Mesothelial cell of epicardium (in vitro differentiated cells): Measurements from ENCODE around the gene USP54. TPM values are rescaled to one million over a fixed set of nuclear protein-coding genes. Genes with fewer than 3 reads are reported as not detected.

Source experiments
- DNase-seq, 2 experiments: peaks; one replicate each; pipeline ENCODE4 v3.0.0; 2021; ENCODE audit warnings: low spot score in 2 of 2; ENCODE audit not compliant: unreplicated experiment in 2 of 2
- H3K27ac Mint-ChIP-seq: 2 replicates; pipeline ENCODE4 v1.8.0; 2021; ENCODE audit warnings: mixed read lengths
- H3K27me3 Mint-ChIP-seq: 2 replicates; pipeline ENCODE4 v1.8.0; 2021; ENCODE audit warnings: low read depth, mixed read lengths
- H3K36me3 Mint-ChIP-seq: 2 replicates; pipeline ENCODE4 v1.8.0; 2021; ENCODE audit warnings: mixed read lengths
- H3K4me1 Mint-ChIP-seq: 2 replicates; pipeline ENCODE4 v1.8.0; 2021; ENCODE audit warnings: mixed read lengths
- H3K4me3 Mint-ChIP-seq: 2 replicates; pipeline ENCODE4 v1.8.0; 2021; ENCODE audit warnings: mild to moderate bottlenecking, moderate library complexity, mixed read lengths
- H3K9me3 Mint-ChIP-seq: 2 replicates; pipeline ENCODE4 v1.8.0; 2021; ENCODE audit warnings: mixed read lengths
- total RNA-seq: library from RNA; stranded (reverse); gene quantifications from 3 replicates; pipeline ENCODE4 v1.2.1, GENCODE V29; 2021
- TF ChIP-seq, protein P1 (sequence below): fragments of 200-600 bp; sonication (generic); IDR thresholded peaks from one replicate; pipeline ENCODE4 v1.5.0; 2021; ENCODE audit warnings: antibody characterized with exemption; ENCODE audit not compliant: unreplicated experiment

USP54 gene
- total RNA-seq, 1 donor from 2014 or later = 26.7 TPM

DNA sequence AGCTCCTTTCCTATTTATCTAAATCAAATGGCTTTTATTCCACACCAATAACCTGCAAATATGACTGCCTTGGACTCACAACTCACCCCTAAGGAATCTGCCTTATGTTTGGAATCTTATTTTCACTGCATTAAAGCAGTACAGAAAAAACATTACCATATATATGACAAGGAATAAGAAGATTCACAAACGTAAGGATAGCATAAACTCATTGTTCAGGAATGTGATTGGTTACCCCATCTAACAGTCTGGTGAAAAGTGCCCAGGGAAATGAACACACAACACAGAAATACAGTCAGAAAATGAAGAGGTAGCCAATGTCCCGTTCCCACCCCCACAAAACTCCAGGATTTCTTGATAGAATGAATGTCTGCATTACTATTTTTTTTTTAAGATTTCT lies 97.4 kb downstream of the USP54 start:
- TF ChIP-seq, protein P1, sequence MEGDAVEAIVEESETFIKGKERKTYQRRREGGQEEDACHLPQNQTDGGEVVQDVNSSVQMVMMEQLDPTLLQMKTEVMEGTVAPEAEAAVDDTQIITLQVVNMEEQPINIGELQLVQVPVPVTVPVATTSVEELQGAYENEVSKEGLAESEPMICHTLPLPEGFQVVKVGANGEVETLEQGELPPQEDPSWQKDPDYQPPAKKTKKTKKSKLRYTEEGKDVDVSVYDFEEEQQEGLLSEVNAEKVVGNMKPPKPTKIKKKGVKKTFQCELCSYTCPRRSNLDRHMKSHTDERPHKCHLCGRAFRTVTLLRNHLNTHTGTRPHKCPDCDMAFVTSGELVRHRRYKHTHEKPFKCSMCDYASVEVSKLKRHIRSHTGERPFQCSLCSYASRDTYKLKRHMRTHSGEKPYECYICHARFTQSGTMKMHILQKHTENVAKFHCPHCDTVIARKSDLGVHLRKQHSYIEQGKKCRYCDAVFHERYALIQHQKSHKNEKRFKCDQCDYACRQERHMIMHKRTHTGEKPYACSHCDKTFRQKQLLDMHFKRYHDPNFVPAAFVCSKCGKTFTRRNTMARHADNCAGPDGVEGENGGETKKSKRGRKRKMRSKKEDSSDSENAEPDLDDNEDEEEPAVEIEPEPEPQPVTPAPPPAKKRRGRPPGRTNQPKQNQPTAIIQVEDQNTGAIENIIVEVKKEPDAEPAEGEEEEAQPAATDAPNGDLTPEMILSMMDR = no peak
- DNase-seq = no peak
- H3K4me1 Mint-ChIP-seq = peaks cover 37% of the 10 kb centered on the region
- peaks cover 3% of the 10 kb centered on the region for H3K36me3 Mint-ChIP-seq
- H3K27me3 Mint-ChIP-seq = no peaks in the 10 kb centered on the region
- peak overlapping the region; percentile 80 for H3K27ac Mint-ChIP-seq
- H3K9me3 Mint-ChIP-seq = no peaks in the 10 kb centered on the region
- peak overlapping the region; percentile 52 for H3K4me3 Mint-ChIP-seq

GRCh38 chr10:73486601-73487000 lies 104.5 kb downstream of the USP54 start:
- H3K9me3 Mint-ChIP-seq = peaks cover 4% of the 10 kb centered on the region
- peak overlapping the region; percentile 44 for H3K27ac Mint-ChIP-seq
- no peak for DNase-seq
- no peaks in the 10 kb centered on the region for H3K4me1 Mint-ChIP-seq
- H3K4me3 Mint-ChIP-seq = no peak overlapping the region
- peaks cover 19% of the 10 kb centered on the region for H3K36me3 Mint-ChIP-seq
- H3K27me3 Mint-ChIP-seq = no peaks in the 10 kb centered on the region
- TF ChIP-seq, protein P1 = no peak

DNA sequence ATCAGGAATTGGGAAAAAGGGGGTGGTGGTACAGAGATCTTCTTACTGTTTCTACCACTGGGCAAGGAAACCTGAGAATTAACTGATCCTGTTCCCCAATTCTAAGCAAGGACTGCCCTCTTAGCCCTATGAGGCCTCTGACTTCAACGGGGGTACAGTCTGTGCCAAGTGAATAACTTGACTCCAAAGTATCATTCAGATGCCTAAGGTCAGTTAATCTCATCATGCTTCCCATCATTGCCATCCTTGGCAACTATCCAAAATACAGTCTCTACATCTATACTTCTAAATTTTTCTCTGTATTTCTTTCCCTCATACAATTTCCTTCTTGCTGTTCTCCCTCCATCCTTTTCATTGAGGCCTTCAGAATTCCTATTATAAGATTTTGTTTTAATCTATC lies 105.8 kb downstream of the USP54 start:
- peaks cover 19% of the 10 kb centered on the region for H3K36me3 Mint-ChIP-seq
- TF ChIP-seq, protein P1 = no peak
- no peak for DNase-seq
- no peak overlapping the region for H3K27ac Mint-ChIP-seq
- H3K4me1 Mint-ChIP-seq = no peaks in the 10 kb centered on the region
- H3K9me3 Mint-ChIP-seq = peaks cover 4% of the 10 kb centered on the region
- no peak overlapping the region for H3K4me3 Mint-ChIP-seq
- H3K27me3 Mint-ChIP-seq = no peaks in the 10 kb centered on the region

DNA sequence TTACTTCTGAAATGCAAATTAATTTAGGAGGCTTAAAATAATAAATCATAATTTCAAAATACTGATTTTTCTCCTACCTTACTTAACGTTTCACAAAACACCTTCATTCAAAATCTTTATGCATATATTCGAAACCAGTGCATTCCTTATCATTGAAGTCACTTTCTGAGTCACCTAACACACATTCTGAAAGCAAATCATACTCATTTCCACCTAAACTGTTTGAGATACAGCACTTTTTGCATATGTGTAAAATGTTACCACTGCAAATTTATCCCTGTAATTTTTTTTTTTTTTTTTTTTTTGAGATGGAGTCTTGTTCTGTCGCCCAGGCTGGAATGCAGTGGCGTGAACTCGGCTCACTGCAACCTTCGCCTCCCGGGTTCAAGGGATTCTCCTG lies 111.0 kb downstream of the USP54 start:
- Mint-ChIP-seq H3K4me3 (no peak overlapping the region), H3K27ac (no peak overlapping the region), H3K9me3 (no peaks in the 10 kb centered on the region), H3K27me3 (no peaks in the 10 kb centered on the region), H3K36me3 (peaks cover 13% of the 10 kb centered on the region), H3K4me1 (no peaks in the 10 kb centered on the region)
- TF ChIP-seq, protein P1 = no peak
- no peak for DNase-seq

DNA sequence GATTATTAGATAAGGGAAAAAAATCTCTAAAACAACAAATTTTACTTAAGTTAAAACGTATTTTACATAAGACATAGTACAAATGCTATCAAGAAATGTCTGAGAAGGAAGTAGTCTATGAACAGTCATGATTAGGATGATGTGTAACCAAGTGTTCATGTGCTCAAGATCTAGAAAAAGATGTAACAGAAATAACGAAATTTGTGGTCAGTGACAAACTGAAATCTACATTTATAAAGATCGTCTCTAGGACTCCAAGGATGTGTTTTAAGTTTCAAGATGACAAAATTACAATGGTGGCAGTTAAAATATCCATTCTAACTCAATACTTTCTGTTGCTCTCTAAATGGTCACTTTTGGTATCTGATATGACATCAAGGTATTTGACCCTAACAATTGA lies 112.5 kb downstream of the USP54 start:
- TF ChIP-seq, protein P1 = no peak
- no peak for DNase-seq
- Mint-ChIP-seq H3K27ac (no peak overlapping the region), H3K36me3 (peaks cover 22% of the 10 kb centered on the region), H3K4me1 (no peaks in the 10 kb centered on the region), H3K4me3 (no peak overlapping the region), H3K27me3 (no peaks in the 10 kb centered on the region), H3K9me3 (no peaks in the 10 kb centered on the region)

DNA sequence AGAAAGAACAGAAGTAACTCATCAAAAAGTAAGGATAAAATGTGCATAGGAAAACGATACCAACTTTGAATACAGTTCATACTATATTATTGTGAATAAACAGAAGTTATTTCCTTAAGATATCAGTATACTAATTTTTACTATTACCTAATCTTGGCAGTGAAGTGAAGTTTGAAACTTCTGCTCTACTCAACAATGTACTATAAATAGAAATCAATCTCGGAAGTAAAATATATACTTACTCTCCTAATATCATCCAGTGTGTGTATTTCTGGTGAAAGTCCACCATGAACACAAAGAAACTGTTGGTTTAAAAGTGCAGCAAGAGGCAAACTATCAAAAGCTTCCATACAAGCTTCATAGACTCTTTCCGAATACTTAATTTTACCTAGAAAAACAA lies 119.9 kb downstream of the USP54 start:
- Mint-ChIP-seq H3K36me3 (peaks cover 29% of the 10 kb centered on the region), H3K4me1 (no peaks in the 10 kb centered on the region), H3K27ac (no peak overlapping the region), H3K27me3 (no peaks in the 10 kb centered on the region), H3K9me3 (no peaks in the 10 kb centered on the region), H3K4me3 (no peak overlapping the region)
- TF ChIP-seq, protein P1 = no peak
- no peak for DNase-seq
